Measurements from ENCODE around the gene ROCK2.

- TF ChIP-seq ZBTB26 (tag by site-specific recombination; optimal IDR thresholded peaks at IDR 0.05) (no peak), ZNF184 (tag by site-specific recombination; IDR thresholded peaks at IDR 0.05) (no peak), KLF8 (tag by site-specific recombination; IDR thresholded peaks at IDR 0.05) (no peak), ZNF274 (IDR thresholded peaks at IDR 0.05; ENCODE audit: low read length) (no peak), ZNF274 (tag by site-specific recombination; IDR thresholded peaks at IDR 0.05; ENCODE audit: borderline replicate concordance) (no peak), ZNF510 (tag by site-specific recombination; IDR thresholded peaks at IDR 0.05; ENCODE audit: insufficient replicate concordance) (no peak), ZNF114 (tag by site-specific recombination; IDR thresholded peaks at IDR 0.05) (no peak), ZNF292 (tag by site-specific recombination; IDR thresholded peaks at IDR 0.05; ENCODE audit: borderline replicate concordance, low read depth) (no peak)
- TF ChIP-seq, protein P1, sequence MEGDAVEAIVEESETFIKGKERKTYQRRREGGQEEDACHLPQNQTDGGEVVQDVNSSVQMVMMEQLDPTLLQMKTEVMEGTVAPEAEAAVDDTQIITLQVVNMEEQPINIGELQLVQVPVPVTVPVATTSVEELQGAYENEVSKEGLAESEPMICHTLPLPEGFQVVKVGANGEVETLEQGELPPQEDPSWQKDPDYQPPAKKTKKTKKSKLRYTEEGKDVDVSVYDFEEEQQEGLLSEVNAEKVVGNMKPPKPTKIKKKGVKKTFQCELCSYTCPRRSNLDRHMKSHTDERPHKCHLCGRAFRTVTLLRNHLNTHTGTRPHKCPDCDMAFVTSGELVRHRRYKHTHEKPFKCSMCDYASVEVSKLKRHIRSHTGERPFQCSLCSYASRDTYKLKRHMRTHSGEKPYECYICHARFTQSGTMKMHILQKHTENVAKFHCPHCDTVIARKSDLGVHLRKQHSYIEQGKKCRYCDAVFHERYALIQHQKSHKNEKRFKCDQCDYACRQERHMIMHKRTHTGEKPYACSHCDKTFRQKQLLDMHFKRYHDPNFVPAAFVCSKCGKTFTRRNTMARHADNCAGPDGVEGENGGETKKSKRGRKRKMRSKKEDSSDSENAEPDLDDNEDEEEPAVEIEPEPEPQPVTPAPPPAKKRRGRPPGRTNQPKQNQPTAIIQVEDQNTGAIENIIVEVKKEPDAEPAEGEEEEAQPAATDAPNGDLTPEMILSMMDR (tag by site-specific recombination; IDR thresholded peaks at IDR 0.05) = no peak
- TF ChIP-seq, protein P2, sequence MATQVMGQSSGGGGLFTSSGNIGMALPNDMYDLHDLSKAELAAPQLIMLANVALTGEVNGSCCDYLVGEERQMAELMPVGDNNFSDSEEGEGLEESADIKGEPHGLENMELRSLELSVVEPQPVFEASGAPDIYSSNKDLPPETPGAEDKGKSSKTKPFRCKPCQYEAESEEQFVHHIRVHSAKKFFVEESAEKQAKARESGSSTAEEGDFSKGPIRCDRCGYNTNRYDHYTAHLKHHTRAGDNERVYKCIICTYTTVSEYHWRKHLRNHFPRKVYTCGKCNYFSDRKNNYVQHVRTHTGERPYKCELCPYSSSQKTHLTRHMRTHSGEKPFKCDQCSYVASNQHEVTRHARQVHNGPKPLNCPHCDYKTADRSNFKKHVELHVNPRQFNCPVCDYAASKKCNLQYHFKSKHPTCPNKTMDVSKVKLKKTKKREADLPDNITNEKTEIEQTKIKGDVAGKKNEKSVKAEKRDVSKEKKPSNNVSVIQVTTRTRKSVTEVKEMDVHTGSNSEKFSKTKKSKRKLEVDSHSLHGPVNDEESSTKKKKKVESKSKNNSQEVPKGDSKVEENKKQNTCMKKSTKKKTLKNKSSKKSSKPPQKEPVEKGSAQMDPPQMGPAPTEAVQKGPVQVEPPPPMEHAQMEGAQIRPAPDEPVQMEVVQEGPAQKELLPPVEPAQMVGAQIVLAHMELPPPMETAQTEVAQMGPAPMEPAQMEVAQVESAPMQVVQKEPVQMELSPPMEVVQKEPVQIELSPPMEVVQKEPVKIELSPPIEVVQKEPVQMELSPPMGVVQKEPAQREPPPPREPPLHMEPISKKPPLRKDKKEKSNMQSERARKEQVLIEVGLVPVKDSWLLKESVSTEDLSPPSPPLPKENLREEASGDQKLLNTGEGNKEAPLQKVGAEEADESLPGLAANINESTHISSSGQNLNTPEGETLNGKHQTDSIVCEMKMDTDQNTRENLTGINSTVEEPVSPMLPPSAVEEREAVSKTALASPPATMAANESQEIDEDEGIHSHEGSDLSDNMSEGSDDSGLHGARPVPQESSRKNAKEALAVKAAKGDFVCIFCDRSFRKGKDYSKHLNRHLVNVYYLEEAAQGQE (tag by site-specific recombination; IDR thresholded peaks at IDR 0.05) = no peak
Measured at GRCh38 chr2:11280713-11281112, 63.7 kb downstream of the ROCK2 start.

Data from HEK293 (cell line).